HepG2 (cell line): ENCODE data around the gene ZNF511. TPM values are rescaled to one million over a fixed set of nuclear protein-coding genes. Genes with fewer than 3 reads are reported as not detected.

ENCODE experiments used
- BCL6 ChIP-seq: IDR thresholded peaks from 2 replicates; pipeline ENCODE4 v1.6.1; 2016; ENCODE audit warnings: missing genetic modification reagents, missing compliant biosample characterization
- BHLHE40 ChIP-seq: IDR thresholded peaks from 2 replicates; pipeline ENCODE4 v1.6.1; 2011; ENCODE audit warnings: low read length, improper control_type of control experiment
- HDAC1 ChIP-seq: sonication (generic); formaldehyde crosslinking; IDR thresholded peaks from 2 replicates; pipeline ENCODE4 v1.5.1; 2020; ENCODE audit warnings: mild to moderate bottlenecking, missing genetic modification reagents
- HNF4A ChIP-seq: sonication (generic); formaldehyde crosslinking; IDR thresholded peaks from 2 replicates; pipeline ENCODE4 v1.4.0; 2020; ENCODE audit warnings: missing genetic modification reagents
- ISL2 ChIP-seq: sonication (generic); formaldehyde crosslinking; IDR thresholded peaks from 2 replicates; pipeline ENCODE4 v1.5.0; 2020; ENCODE audit warnings: missing genetic modification reagents
- NR2C2 ChIP-seq: sonication (generic); formaldehyde crosslinking; IDR thresholded peaks from 2 replicates; pipeline ENCODE4 v1.4.0; 2020; ENCODE audit warnings: missing genetic modification reagents, mild to moderate bottlenecking, moderate library complexity, borderline replicate concordance
- NR2F1 ChIP-seq, 2 experiments: fragments of 450-650 bp in 1 of 2; formaldehyde crosslinking in 1 of 2; IDR thresholded peaks; 2 replicates each; pipeline versions ENCODE4 v1.5.0 to v1.6.1; 2016 to 2020; ENCODE audit warnings: mild to moderate bottlenecking in 1 of 2, missing compliant biosample characterization in 1 of 2, missing genetic modification reagents in 1 of 2, moderate library complexity in 1 of 2
- NRL ChIP-seq: sonication (generic); formaldehyde crosslinking; IDR thresholded peaks from 2 replicates; pipeline ENCODE4 v1.5.0; 2020; ENCODE audit warnings: missing genetic modification reagents, mild to moderate bottlenecking, moderate library complexity, borderline replicate concordance
- SATB2 ChIP-seq: sonication (generic); formaldehyde crosslinking; IDR thresholded peaks from 2 replicates; pipeline ENCODE4 v1.5.0; 2020; ENCODE audit warnings: missing genetic modification reagents
- SOX5 ChIP-seq: IDR thresholded peaks from 2 replicates; pipeline ENCODE4 v1.6.1; 2016; ENCODE audit warnings: borderline replicate concordance
- STAT5B ChIP-seq: sonication (generic); formaldehyde crosslinking; IDR thresholded peaks from 2 replicates; pipeline ENCODE4 v1.4.0; 2020; ENCODE audit warnings: missing genetic modification reagents
- ZNF224 ChIP-seq: sonication (generic); formaldehyde crosslinking; IDR thresholded peaks from 2 replicates; pipeline ENCODE4 v1.5.0; 2020; ENCODE audit warnings: mild to moderate bottlenecking, missing genetic modification reagents
- ZNF674 ChIP-seq: sonication (generic); formaldehyde crosslinking; IDR thresholded peaks from 2 replicates; pipeline ENCODE4 v1.5.0; 2020; ENCODE audit warnings: low read depth, mild to moderate bottlenecking, missing genetic modification reagents
- polyA plus RNA-seq, 8 experiments: library from polyadenylated mRNA; depleted of rRNA in 3 of 8; stranded (reverse) in 7 of 8; unstranded in 1 of 8; fragments of >200 nt; fragmentation: Illumina TruSeq in 4 of 8; extraction: Trizol in 4 of 8; gene quantifications; 2 replicates each; pipeline versions ENCODE4 v1.2.1 to v1.2.3, GENCODE V29; 2011 to 2016; ENCODE audit warnings: low read depth in 4 of 8, missing spikeins in 1 of 8, mixed read lengths in 1 of 8; ENCODE audit not compliant: insufficient read depth in 1 of 8
- total RNA-seq, 5 experiments: library from RNA; depleted of rRNA; stranded (reverse); fragments of >200 nt; fragmentation: Illumina TruSeq; extraction: Trizol; gene quantifications; 2 replicates each; pipeline ENCODE4 v1.2.3, GENCODE V29; 2016; ENCODE audit warnings: low read depth in 1 of 5
- TF ChIP-seq, protein P1 (sequence below): sonication (generic); formaldehyde crosslinking; IDR thresholded peaks from 2 replicates; pipeline ENCODE4 v1.5.1; 2020; ENCODE audit warnings: mild to moderate bottlenecking, missing genetic modification reagents, moderate library complexity
- TF ChIP-seq, protein P2 (sequence below): sonication (generic); formaldehyde crosslinking; conservative IDR thresholded peaks from 2 replicates; pipeline ENCODE4 v1.4.0; 2020; ENCODE audit warnings: missing genetic modification reagents
- TF ChIP-seq, protein P3 (sequence below): IDR thresholded peaks from 2 replicates; pipeline ENCODE4 v1.6.1; 2012; ENCODE audit warnings: low read length, improper control_type of control experiment
- TF ChIP-seq, protein P4 (sequence below): sonication (generic); formaldehyde crosslinking; IDR thresholded peaks from 2 replicates; pipeline ENCODE4 v1.8.1; 2023; ENCODE audit warnings: mild to moderate bottlenecking, moderate library complexity, missing genetic modification reagents
- TF ChIP-seq, protein P5 (sequence below): sonication (generic); formaldehyde crosslinking; IDR thresholded peaks from 2 replicates; pipeline ENCODE4 v1.4.0; 2020; ENCODE audit warnings: missing genetic modification reagents, borderline replicate concordance

Gene ZNF511
- total and polyA plus RNA-seq, 2 of the 13 experiments (the other 11 are each of a cell fraction or from before 2014, with no cell fraction given) = 35.6 to 66.4 TPM

DNA sequence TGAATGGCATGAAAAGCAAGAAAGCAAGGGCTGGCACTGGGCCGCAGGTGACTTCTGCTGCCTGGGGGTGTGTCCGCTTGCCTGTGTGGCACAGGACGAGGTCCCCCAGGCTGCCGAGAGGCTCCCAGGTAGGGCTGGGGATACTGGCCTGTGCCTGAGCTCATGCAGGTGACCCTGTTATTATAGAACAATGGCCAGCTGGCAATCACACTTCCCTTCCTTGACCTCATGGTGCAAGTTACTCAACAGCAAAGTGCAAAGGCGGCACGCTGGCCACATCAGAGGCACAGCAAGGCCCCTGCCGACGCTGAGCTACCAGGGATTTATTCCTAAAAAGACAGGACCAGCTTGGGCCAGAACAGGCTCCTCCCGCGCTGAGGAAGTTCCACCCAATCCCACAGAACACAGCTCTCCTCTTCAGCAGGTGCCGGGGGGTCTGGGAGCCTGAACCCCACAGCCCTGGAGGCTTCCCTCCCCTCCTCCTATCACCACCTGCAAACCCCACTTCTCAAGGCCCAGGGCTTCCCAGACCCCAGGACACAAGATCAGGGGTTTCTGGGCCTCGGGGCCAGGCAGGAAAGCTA lies 30.6 kb upstream of the ZNF511 start (continued):
- TF ChIP-seq, protein P1, sequence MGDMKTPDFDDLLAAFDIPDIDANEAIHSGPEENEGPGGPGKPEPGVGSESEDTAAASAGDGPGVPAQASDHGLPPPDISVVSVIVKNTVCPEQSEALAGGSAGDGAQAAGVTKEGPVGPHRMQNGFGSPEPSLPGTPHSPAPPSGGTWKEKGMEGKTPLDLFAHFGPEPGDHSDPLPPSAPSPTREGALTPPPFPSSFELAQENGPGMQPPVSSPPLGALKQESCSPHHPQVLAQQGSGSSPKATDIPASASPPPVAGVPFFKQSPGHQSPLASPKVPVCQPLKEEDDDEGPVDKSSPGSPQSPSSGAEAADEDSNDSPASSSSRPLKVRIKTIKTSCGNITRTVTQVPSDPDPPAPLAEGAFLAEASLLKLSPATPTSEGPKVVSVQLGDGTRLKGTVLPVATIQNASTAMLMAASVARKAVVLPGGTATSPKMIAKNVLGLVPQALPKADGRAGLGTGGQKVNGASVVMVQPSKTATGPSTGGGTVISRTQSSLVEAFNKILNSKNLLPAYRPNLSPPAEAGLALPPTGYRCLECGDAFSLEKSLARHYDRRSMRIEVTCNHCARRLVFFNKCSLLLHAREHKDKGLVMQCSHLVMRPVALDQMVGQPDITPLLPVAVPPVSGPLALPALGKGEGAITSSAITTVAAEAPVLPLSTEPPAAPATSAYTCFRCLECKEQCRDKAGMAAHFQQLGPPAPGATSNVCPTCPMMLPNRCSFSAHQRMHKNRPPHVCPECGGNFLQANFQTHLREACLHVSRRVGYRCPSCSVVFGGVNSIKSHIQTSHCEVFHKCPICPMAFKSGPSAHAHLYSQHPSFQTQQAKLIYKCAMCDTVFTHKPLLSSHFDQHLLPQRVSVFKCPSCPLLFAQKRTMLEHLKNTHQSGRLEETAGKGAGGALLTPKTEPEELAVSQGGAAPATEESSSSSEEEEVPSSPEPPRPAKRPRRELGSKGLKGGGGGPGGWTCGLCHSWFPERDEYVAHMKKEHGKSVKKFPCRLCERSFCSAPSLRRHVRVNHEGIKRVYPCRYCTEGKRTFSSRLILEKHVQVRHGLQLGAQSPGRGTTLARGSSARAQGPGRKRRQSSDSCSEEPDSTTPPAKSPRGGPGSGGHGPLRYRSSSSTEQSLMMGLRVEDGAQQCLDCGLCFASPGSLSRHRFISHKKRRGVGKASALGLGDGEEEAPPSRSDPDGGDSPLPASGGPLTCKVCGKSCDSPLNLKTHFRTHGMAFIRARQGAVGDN (CRISPR knock-in tag) = peak; percentile 61; the same call in 1 of the 2 replicates
- TF ChIP-seq BCL6 (peak; percentile 98), ZNF224 (CRISPR knock-in tag) (no peak; the same call in 1 of the 2 replicates), ISL2 (CRISPR knock-in tag) (no peak), HNF4A (CRISPR knock-in tag) (peak; percentile 59), NR2C2 (peak; percentile 42; the same call in 1 of the 2 replicates), SATB2 (CRISPR knock-in tag) (no peak), BHLHE40 (peak; percentile 83), STAT5B (no peak), SOX5 (peak; percentile 97), NR2F1 (CRISPR knock-in tag; IDR thresholded peaks at IDR 0.05) (peak; percentile 59 to 69; a peak in 3 of 4 replicates), NRL (CRISPR knock-in tag) (0 out of 2 replicates have a peak, but pooled peaks have one; percentile 13), ZNF674 (CRISPR knock-in tag) (no peak), HDAC1 (CRISPR knock-in tag) (peak; percentile 12; the same call in 1 of the 2 replicates)
- TF ChIP-seq, protein P2, sequence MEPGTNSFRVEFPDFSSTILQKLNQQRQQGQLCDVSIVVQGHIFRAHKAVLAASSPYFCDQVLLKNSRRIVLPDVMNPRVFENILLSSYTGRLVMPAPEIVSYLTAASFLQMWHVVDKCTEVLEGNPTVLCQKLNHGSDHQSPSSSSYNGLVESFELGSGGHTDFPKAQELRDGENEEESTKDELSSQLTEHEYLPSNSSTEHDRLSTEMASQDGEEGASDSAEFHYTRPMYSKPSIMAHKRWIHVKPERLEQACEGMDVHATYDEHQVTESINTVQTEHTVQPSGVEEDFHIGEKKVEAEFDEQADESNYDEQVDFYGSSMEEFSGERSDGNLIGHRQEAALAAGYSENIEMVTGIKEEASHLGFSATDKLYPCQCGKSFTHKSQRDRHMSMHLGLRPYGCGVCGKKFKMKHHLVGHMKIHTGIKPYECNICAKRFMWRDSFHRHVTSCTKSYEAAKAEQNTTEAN = 0 out of 2 replicates have a peak, but pooled peaks have one; percentile 18
- TF ChIP-seq, protein P3, sequence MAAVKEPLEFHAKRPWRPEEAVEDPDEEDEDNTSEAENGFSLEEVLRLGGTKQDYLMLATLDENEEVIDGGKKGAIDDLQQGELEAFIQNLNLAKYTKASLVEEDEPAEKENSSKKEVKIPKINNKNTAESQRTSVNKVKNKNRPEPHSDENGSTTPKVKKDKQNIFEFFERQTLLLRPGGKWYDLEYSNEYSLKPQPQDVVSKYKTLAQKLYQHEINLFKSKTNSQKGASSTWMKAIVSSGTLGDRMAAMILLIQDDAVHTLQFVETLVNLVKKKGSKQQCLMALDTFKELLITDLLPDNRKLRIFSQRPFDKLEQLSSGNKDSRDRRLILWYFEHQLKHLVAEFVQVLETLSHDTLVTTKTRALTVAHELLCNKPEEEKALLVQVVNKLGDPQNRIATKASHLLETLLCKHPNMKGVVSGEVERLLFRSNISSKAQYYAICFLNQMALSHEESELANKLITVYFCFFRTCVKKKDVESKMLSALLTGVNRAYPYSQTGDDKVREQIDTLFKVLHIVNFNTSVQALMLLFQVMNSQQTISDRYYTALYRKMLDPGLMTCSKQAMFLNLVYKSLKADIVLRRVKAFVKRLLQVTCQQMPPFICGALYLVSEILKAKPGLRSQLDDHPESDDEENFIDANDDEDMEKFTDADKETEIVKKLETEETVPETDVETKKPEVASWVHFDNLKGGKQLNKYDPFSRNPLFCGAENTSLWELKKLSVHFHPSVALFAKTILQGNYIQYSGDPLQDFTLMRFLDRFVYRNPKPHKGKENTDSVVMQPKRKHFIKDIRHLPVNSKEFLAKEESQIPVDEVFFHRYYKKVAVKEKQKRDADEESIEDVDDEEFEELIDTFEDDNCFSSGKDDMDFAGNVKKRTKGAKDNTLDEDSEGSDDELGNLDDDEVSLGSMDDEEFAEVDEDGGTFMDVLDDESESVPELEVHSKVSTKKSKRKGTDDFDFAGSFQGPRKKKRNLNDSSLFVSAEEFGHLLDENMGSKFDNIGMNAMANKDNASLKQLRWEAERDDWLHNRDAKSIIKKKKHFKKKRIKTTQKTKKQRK = no peak
- TF ChIP-seq, protein P4, sequence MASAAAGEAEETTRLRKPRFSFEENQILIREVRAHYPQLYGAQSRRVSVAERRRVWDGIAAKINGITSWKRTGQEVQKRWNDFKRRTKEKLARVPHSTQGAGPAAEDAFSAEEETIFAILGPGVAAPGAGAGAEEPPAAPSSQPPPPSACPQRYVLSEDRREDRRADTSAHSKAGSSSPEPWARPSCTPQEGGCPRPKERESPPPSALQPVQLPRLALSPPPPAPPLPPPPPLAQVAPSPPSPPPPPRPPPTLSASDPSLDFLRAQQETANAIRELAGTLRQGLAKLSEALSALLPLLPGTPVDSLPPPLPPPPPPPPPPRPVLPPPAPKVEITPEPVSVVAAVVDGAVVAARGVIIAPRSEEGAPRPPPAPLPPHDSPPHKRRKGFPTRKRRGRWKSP (CRISPR knock-in tag) = peak; percentile 45; the same call in 1 of the 2 replicates
- TF ChIP-seq, protein P5, sequence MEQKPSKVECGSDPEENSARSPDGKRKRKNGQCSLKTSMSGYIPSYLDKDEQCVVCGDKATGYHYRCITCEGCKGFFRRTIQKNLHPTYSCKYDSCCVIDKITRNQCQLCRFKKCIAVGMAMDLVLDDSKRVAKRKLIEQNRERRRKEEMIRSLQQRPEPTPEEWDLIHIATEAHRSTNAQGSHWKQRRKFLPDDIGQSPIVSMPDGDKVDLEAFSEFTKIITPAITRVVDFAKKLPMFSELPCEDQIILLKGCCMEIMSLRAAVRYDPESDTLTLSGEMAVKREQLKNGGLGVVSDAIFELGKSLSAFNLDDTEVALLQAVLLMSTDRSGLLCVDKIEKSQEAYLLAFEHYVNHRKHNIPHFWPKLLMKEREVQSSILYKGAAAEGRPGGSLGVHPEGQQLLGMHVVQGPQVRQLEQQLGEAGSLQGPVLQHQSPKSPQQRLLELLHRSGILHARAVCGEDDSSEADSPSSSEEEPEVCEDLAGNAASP (CRISPR knock-in tag) = peak; percentile 42; the same call in 1 of the 2 replicates
